Esophagus muscularis mucosa (tissue), 4 donors: ENCODE results near the gene GRHL1. TPM values are rescaled to one million over a fixed set of nuclear protein-coding genes. Genes with fewer than 3 reads are reported as not detected.

Experiments
- DNase-seq: peaks from one replicate; pipeline ENCODE4 v3.0.0-alpha.2; 2017; ENCODE audit errors: extremely low spot score
- H3K27ac ChIP-seq, 4 donors: fragments of 200-600 bp; sonication (generic); replicated peaks in 1 of 4; 1 replicate in 3 of 4; 2 replicates in 1 of 4; pipeline ENCODE4 v1.5.1; 2016 to 2019; ENCODE audit warnings: mild to moderate bottlenecking in 1 of 4
- H3K27me3 ChIP-seq, 4 donors: fragments of 200-600 bp; sonication (generic); one replicate each; pipeline versions ENCODE4 v1.5.1 to v1.6.0; 2016 to 2019
- H3K36me3 ChIP-seq, 4 donors: fragments of 200-600 bp; sonication (generic); one replicate each; pipeline ENCODE4 v1.5.1; 2016 to 2019
- H3K4me1 ChIP-seq, 4 donors: fragments of 200-600 bp; sonication (generic); one replicate each; pipeline ENCODE4 v1.5.1; 2016 to 2019
- H3K4me3 ChIP-seq, 4 donors: fragments of 200-600 bp; sonication (generic); 1 replicate in 2 of 4; 2 replicates in 2 of 4; pipeline ENCODE4 v1.5.1; 2016 to 2019; ENCODE audit warnings: mild to moderate bottlenecking in 4 of 4, moderate library complexity in 1 of 4
- H3K9me3 ChIP-seq, 4 donors: fragments of 200-600 bp; sonication (generic); 1 replicate in 3 of 4; 2 replicates in 1 of 4; pipeline ENCODE4 v1.5.1; 2016 to 2019
- CTCF ChIP-seq, 3 experiments: fragments of 200-600 bp in 2 of 3; fragments of 450-650 bp in 1 of 3; sonication (generic) in 2 of 3; IDR thresholded peaks; one replicate each; pipeline ENCODE4 v1.5.1; 2017 to 2019; ENCODE audit warnings: antibody characterized with exemption in 3 of 3, mild to moderate bottlenecking in 2 of 3, moderate library complexity in 1 of 3
- EP300 ChIP-seq: sonication (generic); formaldehyde crosslinking; IDR thresholded peaks from one replicate; pipeline ENCODE4 v1.6.1; 2017; ENCODE audit warnings: antibody characterized with exemption
- POLR2A ChIP-seq: fragments of 450-650 bp; IDR thresholded peaks from one replicate; pipeline ENCODE4 v1.6.1; 2017; ENCODE audit warnings: antibody characterized with exemption, moderate library complexity, mild to moderate bottlenecking, low read depth
- POLR2AphosphoS5 ChIP-seq, 2 donors: sonication (generic); formaldehyde crosslinking; IDR thresholded peaks; one replicate each; pipeline ENCODE4 v1.6.1; 2017; ENCODE audit warnings: antibody characterized with exemption in 2 of 2
- WGBS: methylation state at CpG from one replicate; pipeline ENCODE4 v1.1.5; 2018; 5-methylcytosine and 5-hydroxymethylcytosine counted together
- intact Hi-C: fragments of 100-400 bp; cut with DNase I; formaldehyde crosslinking; loops from one replicate; pipeline ENCODE4 v1.15.1; 2023
- total RNA-seq, 4 donors: library from RNA; depleted of rRNA; stranded (reverse); fragments of >200 nt; gene quantifications; one replicate each; pipeline versions ENCODE4 v1.1.0 to v1.2.1, GENCODE V29; 2016

Gene GRHL1
- total RNA-seq, 4 donors from 2014 or later: 0.86 to 5.1 (median 2.6) TPM

- Histone ChIP-seq H3K9me3 (no peaks in the 10 kb centered on the region), H3K4me1 (peaks cover 49 to 55% (median 52%) of the 10 kb centered on the region in 4 donors), H3K4me3 (no peak overlapping the region), H3K27ac (no peak overlapping the region), H3K27me3 (no peaks in the 10 kb centered on the region), H3K36me3 (no peaks in the 10 kb centered on the region)
- DNase-seq: no peak
- TF ChIP-seq POLR2A (no peak), EP300 (no peak), POLR2AphosphoS5 (IDR thresholded peaks at IDR 0.05) (no peak), CTCF (IDR thresholded peaks at IDR 0.05) (no peak)
- WGBS: 100% methylated on average over 5 of the region's 20 CpGs
- intact Hi-C loops: no loop called here
Measured at GRCh38 chr2:10031886-10032745, 80.6 kb downstream of the GRHL1 start.

GRCh38 chr2:10032746-10033105 is 81.2 kb downstream of the GRHL1 start:
- no peak overlapping the region for H3K27ac ChIP-seq
- intact Hi-C loops: no loop called here
- no peak for TF ChIP-seq EP300
- no peak for TF ChIP-seq CTCF (IDR thresholded peaks at IDR 0.05)
- no peak for TF ChIP-seq POLR2A
- TF ChIP-seq POLR2AphosphoS5 (IDR thresholded peaks at IDR 0.05): no peak
- H3K27me3 ChIP-seq: no peaks in the 10 kb centered on the region
- no peaks in the 10 kb centered on the region for H3K36me3 ChIP-seq
- no peaks in the 10 kb centered on the region for H3K9me3 ChIP-seq
- no peak overlapping the region for H3K4me3 ChIP-seq
- no peak for DNase-seq
- WGBS: 96% methylated on average over 7 of the region's 7 CpGs
- H3K4me1 ChIP-seq: peaks cover 55 to 61% (median 57%) of the 10 kb centered on the region in 4 donors

DNA sequence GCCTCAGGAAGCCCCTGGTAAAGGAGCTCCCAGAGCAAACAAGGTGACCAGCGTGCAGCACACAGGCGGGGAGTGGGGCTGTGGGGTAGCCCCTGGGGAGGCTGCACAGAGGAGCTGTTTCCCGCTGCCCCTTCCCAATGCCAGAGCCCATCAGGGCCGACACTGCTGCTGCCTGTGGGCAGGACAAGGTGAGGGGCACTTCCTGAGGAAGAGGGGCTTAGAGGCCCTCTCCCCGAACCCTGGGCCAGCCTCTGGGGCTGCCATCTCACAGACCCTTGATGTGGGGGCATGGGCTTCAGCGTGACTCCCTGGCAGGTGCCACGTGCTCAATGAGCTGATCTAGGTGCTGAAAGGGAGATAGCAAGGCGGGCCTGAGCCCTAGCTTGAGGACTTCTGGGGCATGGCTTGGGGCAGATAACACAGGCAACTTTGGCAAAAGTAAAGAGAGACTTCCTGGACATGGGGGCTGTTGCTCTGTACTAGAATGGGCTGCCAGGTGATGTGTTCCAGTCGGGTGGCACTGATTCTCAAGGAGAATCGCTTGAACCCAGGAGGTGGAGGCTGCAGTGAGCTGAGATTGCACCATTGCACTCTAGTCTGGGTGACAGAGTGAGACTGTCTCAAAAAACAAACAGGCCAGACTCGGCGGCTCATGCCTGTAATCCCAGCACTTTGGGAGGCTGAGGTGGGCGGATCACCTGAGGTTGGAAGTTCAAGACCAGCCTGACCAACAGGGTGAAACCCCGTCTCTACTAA is 81.9 kb downstream of the GRHL1 start:
- no peak for DNase-seq
- Histone ChIP-seq H3K27me3 (no peaks in the 10 kb centered on the region), H3K4me1 (peaks cover 57 to 61% (median 59%) of the 10 kb centered on the region in 4 donors), H3K9me3 (no peaks in the 10 kb centered on the region), H3K4me3 (no peak overlapping the region), H3K27ac (no peak overlapping the region), H3K36me3 (no peaks in the 10 kb centered on the region)
- no peak for TF ChIP-seq EP300
- no peak for TF ChIP-seq CTCF (IDR thresholded peaks at IDR 0.05)
- no peak for TF ChIP-seq POLR2A
- TF ChIP-seq POLR2AphosphoS5 (IDR thresholded peaks at IDR 0.05): no peak
- 83% methylated on average over 14 of the region's 14 CpGs for WGBS
- intact Hi-C loops: no loop called here

- no peaks in the 10 kb centered on the region for H3K36me3 ChIP-seq
- peaks cover 54 to 57% (median 56%) of the 10 kb centered on the region in 4 donors for H3K4me1 ChIP-seq
- H3K27ac ChIP-seq: no peak overlapping the region
- no peaks in the 10 kb centered on the region for H3K9me3 ChIP-seq
- no peak overlapping the region for H3K4me3 ChIP-seq
- no peak for DNase-seq
- intact Hi-C loops: no loop called here
- no peaks in the 10 kb centered on the region for H3K27me3 ChIP-seq
- no peak for TF ChIP-seq EP300
- TF ChIP-seq CTCF (IDR thresholded peaks at IDR 0.05): no peak
- TF ChIP-seq POLR2AphosphoS5 (IDR thresholded peaks at IDR 0.05): no peak
- no peak for TF ChIP-seq POLR2A
- 78% methylated on average over 12 of the region's 12 CpGs for WGBS
Measured at GRCh38 chr2:10034333-10035052, 83.0 kb downstream of the GRHL1 start.
